SIG-M5 (cell line): Measurements from ENCODE around the gene LONP1.

Experiments used
- DNase-seq: peaks from one replicate; lab custom pipeline; 2025; lab: John Stamatoyannopoulos, UW

The LONP1 gene

DNA sequence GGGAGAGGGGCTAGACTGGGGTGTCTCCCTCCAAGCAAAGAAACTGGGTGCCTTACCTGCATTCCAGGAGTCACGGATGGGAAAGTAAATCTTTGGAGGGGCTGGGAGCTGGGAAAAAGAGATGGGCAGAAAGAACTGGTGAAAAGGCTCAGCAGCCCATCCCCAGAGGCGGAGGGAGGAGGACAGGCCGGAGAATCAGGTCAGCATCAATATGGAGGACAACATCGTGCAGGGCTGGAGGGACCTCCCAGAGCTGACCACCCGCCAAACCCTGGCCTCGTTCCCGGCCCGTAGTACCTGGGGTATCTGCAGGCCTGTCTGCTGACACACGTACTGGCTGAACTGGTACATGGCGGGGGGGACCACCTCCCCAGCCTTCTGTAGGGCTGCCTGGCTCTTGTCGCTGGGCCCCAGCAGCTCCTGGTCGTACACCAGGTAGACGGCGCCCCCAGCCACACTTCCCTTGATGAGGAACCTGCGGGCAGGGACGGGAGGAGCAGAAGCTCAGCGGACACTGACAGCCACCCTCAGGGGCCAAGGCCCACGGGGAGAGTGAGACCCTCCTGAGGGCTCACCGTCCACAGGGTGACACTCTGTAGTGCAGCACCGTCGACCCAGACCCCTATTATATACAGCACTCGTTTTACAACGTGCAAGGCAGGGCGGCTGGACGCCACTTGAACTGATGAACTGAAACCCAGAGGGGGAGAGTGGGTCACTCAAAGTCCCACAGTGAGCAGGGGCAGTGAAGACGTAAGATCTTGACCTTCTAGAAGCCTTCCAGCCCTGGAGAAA is 40.5 kb downstream of the LONP1 start:
- DNase-seq = no peak

DNA sequence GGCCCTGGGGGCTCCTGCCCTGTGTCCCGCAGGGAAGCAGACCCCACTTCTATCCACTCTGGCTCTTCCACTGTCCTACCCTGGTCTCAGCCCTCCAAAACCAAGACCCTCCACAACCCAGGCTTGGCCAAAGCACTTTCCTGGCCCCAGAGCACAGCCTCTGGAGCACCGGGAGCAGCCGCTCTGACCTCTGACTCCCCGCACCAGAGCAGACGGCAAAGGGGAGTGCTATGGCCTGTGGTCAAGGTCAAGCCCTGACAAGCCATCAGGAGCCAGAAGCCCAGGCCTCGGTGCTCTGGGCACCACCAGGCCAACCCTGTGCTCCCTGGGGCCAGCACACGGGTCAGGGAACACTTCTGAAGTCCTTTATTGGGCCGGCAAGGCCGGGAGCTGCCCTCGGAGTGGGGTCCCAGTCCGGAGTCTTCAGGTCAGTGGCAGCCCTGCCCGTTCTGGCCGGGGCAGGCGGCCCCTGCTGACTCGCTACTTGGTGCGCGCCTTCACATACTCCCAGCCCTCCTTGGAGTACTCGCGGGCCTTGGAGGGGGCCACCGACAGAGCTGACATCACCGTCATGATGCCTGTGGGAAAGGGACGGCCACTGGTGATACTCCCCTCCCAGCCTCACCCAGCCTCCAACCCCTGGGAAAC is 41.8 kb downstream of the LONP1 start:
- no peak for DNase-seq

DNA sequence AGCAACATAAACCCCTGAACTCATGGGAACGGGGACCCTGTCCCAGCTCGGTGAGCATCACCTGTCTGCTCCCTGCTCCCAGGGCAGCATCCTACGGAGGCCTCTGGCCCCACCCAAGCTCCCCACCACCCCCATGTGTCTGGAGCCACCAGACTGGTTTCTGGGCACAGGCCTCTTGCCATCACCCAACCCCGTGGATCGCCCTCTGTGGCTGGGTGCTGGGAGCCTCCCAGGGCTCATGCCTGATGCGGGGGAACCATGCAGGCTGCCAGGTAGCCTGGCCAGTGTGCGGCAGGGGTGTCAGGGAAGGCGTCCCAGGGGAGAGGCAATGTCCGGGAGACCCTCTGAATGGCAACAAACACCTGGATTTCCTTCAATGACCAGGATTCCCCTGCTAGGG is 42.4 kb downstream of the LONP1 start:
- DNase-seq = no peak

DNA sequence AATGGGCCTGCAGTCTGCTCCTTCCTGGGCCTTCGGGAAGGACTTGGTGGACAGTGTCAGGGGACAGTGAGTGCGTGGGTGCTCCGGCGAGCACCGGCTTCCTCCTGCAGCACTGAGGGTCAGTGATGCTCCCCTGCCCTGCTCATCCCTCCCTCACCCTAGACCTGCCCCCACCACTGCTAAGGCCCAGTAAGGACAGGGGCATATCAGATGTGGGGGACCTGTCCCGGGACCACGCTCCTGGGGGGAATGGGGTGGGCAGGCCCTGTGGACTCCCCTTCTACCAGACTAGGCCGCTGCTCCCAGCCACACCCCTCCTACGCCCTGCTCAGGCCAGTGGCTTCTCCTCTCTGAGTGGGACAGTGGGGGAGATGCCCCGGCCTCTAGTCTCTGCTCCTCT is 42.8 kb downstream of the LONP1 start:
- DNase-seq = no peak

DNA sequence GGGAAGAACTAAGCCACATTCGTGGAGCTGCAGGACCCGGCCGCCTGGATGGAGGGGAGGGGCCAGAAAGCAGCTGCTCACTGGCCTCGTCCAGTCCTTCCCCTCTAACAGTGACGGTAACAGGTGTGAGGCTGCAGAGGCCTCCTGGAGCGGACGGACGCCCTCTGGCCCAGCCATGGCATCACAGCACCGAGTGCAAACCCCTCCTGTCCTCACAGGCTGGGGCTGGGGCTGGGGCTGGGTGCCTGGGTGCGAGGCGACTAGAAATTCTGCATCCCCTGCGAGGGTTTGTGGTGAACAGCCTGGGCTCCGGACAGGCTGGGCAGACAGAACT is 43.2 kb downstream of the LONP1 start:
- no peak for DNase-seq

DNA sequence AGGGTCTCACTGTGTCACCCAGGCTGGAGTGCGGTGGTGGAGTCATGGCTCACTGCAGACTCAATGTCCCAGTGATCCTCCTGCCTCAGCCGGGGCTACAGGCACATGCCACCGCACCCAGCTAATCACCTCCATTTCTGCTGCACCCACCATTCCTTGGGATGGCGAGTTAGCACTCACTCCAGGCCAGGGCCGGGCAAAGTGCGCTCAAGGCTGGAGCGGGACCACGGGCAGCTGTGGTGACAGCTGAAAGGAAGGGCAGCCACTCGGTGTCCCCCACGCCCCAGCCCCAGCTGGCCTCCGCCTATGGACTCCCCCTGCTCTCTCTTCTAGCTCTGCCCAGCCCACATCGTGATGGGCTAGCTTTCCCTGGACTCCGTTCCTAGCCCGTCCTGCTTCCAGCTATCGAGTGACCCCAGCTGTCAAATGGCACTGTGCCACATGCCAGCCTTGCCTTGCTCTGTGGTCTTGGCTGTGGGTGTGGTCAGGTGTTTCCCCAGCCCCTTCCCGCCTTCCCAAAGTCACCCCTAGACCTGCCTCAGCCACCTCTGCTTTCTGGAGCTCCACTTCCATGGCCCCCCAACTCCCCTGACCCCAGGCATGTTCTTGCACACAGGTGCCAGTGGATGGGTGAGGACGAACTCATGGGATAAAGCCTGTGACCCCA is 43.7 kb downstream of the LONP1 start:
- no peak for DNase-seq

DNA sequence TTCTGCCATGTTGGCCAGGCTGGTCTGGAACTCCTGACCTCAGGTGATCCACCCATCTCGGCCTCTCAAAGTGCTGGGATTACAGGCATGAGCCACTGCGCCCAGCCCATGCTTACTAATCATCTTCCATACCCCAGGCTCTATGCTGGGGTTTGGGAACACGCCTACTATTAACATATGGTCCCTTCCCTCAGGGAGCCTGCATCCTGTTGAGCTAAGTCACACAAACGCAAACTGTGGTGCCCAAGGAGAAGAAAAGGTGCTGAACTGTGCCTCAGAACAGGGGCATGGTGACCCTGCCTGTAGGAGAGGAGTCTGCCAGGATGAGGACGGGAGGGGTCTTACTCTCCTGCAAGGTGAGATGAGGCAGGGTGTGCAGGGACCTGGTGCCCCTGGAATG is 45.2 kb downstream of the LONP1 start:
- DNase-seq = no peak

DNA sequence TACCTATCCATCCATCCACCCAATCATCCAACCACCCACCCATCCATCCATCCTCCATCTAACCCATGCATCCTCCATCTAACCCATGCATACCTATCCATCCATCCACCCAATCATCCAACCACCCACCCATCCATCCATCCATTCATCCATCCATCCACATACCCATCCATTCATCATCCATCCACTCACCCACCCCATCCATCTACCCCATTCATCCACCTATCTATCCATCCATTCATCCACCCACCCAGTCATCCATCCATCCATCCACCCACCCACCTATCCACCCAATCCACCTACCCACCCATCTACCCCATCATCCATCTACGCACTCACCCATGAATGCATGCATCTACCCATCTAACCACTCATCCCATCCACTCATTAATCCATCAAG is 46.2 kb downstream of the LONP1 start:
- no peak for DNase-seq

DNA sequence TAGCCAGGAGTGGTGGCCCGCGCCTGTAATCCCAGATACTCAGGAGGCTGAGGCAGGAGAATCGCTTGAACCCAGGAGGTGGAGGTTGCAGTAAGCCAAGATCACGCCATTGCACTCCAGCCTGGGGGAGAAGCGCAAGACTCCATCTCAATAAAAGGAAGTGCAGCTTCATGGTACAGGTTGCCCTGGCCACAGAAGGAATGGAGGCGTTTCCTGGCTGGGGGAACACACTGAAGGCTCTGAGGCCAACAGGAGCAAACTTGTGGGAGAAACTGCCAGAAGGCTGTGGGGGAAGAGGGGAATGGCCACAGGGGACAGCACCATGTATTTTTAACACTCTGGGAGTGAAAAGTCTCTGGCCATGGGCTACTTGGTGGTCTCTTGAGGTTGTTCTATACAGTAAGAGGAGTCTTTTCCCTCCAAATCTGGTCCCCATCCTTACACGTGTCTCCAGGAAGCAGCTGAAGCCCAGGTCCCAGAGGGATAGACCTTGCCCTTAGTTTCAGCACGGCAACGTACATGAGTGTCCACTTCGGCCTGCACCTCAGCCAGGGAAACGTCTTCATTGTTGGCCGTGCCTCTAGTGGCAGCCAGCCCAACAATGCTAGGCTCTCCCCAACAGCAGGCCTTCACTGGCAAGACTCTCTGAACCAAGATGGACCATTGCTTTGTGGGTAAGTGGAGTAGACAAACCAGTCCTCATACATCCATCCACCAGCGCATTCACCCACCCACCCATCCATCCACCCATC is 47.1 kb downstream of the LONP1 start:
- no peak for DNase-seq

DNA sequence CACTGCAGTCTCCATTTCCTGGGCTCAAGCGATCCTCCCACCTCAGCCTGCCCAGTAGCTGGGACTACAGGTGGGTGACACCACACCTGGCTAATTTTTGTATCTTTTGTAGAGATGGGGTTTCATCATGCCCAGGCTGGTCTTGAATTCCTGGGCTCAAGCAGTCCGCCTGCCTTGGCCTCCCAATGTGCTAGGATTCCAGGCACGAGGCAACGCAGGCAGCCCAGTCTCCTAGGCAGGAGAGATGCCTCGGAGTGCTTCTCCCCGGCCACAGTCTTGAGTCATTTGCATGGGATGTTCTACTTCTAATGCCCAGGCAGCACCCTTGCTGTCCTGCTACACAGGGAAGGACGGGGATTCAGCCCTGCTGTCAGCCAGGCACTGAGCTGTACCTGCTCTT is 48.3 kb downstream of the LONP1 start:
- no peak for DNase-seq

DNA sequence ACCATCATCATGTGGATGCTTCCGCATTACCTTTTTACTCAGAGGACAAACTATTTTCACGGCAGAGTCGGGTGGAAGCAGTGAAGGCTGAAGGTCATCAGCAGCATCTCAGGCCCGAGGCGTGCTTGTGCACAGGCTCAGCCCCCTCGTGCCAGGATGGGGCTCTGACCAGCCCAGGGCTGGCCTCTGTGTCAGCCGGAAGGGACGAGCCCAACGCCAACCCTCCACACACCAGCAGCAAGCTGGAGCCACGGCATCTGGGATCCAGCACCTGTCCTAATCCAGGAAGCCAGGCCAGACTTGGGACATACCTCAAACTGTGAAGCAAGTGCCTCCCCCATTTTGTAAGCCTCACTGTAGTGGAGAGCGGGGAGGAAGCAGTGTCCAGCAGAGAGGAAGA is 50.7 kb downstream of the LONP1 start:
- DNase-seq = no peak

DNA sequence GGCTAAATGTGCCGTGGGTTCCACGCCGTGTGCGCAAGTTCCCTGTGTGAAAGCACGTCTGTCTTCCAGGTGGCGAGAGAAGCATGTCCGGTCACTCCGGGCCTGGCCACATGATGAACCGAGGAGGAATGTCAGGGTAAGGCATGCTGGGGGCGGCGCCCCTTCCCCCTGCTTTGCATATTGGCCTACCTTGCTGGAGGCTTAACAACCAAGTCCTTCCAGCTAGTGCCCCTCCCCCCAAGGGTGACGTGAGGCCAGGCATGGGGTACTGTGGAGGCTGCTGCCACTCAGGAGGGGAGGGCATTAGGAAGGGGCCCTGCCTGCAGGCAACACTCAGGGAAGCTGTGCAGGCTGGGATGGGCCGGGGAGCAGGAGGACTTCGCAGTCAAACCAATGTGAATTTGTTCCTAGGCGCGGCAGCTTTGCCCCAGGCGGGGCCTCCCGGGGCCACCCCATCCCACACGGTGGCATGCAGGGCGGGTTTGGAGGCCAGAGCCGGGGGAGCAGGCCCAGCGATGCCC is 52.1 kb downstream of the LONP1 start:
- no peak for DNase-seq

DNA sequence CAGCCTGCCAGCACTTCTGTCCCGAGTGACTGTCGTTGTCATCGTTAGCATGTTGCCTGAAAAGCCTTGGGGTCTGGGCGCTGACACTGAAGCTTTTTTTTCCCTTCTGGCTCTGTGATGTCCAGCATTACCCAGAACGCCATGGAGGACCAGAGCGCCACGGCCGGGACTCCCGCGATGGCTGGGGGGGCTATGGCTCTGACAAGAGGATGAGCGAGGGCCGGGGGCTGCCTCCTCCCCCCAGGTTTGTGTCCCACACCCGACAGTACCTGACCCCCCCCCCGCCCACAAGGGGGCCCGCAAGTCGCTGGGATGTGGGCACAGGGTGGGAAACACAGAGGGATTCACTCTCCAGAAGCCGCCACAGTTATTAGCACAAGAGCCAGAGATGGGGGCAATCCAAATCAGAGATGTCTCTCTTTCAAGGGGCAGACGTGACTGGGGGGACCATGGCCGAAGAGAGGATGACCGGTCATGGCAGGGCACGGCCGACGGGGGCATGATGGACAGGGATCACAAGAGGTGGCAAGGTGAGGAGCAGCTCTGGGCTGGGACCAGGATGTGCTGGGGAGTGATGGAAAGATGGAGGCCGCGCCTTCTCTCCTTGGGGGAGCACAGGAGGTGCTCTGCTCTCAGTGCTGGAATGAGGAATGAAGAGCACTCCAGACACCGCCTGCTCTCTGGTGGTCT is 52.9 kb downstream of the LONP1 start:
- DNase-seq = no peak

DNA sequence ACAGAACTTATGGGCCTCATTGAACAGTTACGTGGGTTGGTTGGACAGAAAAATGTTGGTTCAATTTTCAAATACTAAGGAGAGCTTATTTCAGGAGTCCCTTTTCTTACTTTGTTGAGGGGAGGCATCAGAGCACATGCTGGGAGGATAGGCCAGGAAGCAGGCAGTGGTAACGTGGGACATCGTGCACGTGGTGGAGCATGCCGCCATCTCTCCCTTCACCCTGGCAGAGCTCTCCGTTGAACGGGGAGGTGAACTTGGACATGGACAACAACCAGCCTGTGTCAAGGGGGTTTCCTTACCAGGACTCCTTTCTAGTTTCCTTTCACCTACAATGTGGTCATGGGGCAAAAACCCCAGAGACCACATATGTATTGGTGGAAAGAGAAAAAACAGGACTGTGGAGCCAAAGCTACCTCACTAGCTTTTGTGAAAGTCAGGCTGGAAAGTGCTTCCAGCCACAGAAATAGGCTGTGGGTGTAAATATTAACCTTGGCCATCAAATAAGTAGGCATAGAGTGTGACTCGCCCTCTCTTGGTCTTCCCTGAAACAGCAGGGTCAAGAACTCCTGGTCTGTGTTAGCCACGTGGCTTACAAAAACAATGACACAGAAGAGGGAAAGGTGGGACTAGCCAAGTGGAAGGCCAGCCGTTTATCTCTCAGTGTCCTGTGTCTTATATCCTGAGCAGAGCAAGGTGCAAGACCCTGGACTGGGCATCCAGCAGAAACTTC is 54.0 kb downstream of the LONP1 start:
- DNase-seq = no peak

DNA sequence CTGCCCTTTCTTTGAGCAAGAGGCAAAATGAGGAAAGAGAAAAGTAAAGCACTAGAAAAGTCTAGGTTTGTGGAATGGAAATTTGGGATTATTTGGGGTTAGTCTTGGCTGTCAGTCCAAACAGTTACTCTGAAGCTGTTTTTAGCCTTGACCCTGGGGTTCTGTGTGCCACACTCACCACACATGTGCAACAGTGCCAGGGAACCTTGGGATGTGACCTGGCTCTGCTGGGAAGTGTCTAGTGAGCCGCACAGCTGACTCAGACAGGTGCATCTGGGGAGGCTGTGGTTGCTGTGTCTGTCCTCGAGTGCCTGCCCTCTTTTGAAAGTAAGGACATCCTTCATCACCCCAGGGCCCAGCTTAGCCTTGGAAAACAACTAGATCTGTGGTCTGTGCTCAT is 55.4 kb downstream of the LONP1 start:
- no peak for DNase-seq

DNA sequence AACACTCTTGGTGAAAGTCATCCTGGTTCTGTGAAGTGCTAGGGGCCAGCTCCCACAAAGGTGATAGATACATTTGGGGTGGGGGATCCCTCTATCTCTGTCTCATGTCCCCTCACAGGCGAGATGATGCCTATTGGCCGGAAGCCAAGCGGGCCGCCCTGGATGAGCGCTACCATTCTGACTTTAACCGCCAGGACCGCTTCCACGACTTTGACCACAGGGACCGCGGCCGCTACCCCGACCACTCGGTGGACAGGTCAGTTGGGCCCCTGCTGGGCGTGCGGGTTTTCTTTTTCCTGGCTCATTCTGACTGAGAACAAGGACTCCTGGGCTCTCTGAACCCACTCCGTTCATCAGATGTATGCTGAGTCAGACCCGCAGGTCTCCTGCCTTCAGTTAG is 56.0 kb downstream of the LONP1 start:
- DNase-seq = no peak

DNA sequence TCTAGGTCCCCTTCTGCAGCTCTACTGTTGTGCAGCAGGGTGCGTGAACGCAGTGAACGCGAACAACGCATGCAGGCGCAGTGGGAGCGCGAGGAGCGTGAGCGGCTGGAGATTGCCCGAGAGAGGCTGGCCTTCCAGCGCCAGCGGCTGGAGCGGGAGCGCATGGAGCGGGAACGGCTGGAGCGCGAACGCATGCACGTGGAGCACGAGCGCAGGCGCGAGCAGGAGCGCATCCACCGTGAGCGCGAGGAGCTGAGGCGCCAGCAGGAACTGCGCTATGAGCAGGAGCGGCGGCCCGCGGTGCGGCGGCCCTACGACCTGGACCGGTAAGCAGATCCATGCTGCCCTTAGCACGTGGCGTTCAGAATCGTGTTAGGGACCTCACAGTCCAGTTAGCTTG is 58.5 kb downstream of the LONP1 start:
- DNase-seq = no peak

DNA sequence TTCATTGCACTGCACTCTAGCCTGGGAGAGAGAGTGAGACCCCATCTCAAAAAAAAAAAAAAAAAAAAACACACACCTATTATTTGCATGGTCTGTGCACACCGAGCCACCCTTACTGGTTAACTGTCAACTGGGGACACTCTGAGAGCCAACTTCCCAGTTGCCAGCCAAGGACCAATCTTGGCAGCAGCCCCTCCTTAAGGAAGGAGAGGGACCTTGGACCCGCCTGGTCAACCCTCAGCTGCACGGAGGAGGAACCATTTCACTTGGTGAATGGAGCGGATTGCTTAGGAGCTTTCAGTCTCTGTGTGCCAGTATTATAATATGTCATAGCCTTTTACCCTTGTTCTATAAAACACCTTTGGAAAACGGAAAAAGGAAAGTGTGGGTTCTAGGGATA is 64.5 kb downstream of the LONP1 start:
- DNase-seq = no peak

DNA sequence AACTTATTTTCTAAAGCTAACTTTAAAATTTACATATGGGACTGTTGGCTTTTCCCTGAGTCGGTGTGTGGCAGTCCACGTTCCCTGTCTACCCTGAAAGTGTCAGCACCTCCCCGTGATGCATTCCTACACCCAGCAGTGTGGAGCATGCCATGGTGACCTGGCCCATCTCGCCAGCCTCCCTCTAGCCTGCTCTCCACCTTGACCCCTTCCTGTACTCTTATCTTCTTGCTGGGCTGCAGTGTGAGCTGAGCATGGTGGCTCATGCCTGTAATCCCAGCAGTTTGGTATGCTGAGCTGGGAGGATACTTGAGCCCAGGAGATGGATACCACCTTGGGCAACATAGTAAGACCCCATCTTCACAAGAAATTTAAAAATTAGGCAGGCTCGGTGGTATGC is 65.0 kb downstream of the LONP1 start:
- no peak for DNase-seq

DNA sequence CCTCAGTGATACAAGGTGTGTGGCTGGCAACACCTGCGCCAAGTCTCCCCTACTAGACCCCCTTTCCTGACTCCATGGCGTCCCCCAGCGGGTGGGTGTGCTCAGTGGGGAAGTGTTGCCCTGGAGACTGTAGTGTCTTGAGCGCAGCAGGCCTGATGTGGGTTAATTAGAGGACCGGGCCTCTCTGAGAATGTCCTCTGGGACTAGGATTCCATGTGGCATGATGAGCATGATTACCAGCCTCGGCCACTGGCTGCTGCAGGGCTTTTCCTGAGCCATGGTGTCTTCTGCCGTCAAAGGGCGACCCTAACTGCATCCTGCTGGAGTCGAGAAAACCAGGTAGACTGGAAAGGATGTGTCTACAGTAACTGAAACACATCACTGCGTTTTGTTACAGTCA is 67.7 kb downstream of the LONP1 start:
- DNase-seq = no peak

DNA sequence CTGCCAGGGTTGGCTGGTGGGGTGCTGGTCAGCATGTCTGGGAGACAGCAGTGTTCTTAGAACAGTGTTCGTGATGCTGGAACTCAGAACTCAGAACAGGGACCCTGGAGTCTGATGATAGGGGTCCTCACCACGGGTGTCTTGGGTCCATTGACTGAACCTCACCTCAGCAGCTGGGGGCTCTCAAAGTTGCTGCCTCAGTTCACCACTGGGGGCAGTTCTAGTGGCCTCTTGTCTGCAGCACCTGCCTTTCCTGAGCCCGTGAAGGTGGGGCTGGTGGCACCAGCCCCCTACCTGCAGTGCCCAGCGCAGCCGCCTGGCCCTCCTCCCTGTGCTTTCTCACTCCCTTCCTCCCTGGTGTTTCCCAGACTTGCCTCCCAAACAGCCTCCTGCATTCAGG is 68.6 kb downstream of the LONP1 start:
- no peak for DNase-seq
